Keratinocyte (primary cell): ENCODE measurements around the gene MEAK7. TPM values are rescaled to one million over a fixed set of nuclear protein-coding genes. Genes with fewer than 3 reads are reported as not detected.
"Not testable (repeated sequence)": the region's sequence is repeated elsewhere in the genome, so short reads cannot be mapped to it uniquely, and the experiment has no call there.

Experiments used
- DNase-seq: peaks from one replicate; pipeline ENCODE4 v3.0.0-alpha.2; 2011; ENCODE audit warnings: low read depth, missing footprints, low spot score
- FAIRE-seq: peaks from 2 replicates; lab custom pipeline; 2011; peaks lifted over from hg19 to GRCh38; lab: Jason Lieb, UNC
- H2AFZ ChIP-seq: 2 replicates; pipeline ENCODE4 v1.6.0; 2012; ENCODE audit warnings: low read length, control low read depth, inconsistent platforms; ENCODE audit not compliant: control insufficient read depth
- H3K27ac ChIP-seq: 2 replicates; pipeline ENCODE4 v1.5.1; 2011; ENCODE audit warnings: low read length; ENCODE audit not compliant: control insufficient read depth, insufficient read depth
- H3K27me3 ChIP-seq: 3 replicates; pipeline ENCODE4 v1.6.0; 2011; ENCODE audit warnings: low read length; ENCODE audit not compliant: control insufficient read depth, insufficient read depth; ENCODE audit errors: extremely low read depth
- H3K36me3 ChIP-seq, 2 experiments: 2 replicates in 1 of 2; 3 replicates in 1 of 2; pipeline ENCODE4 v1.5.1; 2011; ENCODE audit warnings: low read length in 2 of 2, mild to moderate bottlenecking in 1 of 2; ENCODE audit not compliant: control insufficient read depth in 2 of 2, insufficient read depth in 2 of 2; ENCODE audit errors: extremely low read depth in 1 of 2
- H3K4me1 ChIP-seq: 3 replicates; pipeline ENCODE4 v1.5.1; 2011; ENCODE audit warnings: low read length; ENCODE audit not compliant: control insufficient read depth, insufficient read depth; ENCODE audit errors: extremely low read depth
- H3K4me2 ChIP-seq: 3 replicates; pipeline ENCODE4 v1.6.0; 2011; ENCODE audit warnings: low read depth, low read length; ENCODE audit not compliant: control insufficient read depth, insufficient read depth; ENCODE audit errors: extremely low read depth
- H3K4me3 ChIP-seq, 3 experiments: fragments of 200-600 bp in 1 of 3; sonication (generic) in 1 of 3; 2 replicates in 2 of 3; 3 replicates in 1 of 3; pipeline ENCODE4 v1.5.1; 2011 to 2016; ENCODE audit warnings: low read length in 3 of 3, mild to moderate bottlenecking in 3 of 3, control low read depth in 2 of 3, inconsistent platforms in 1 of 3, low read depth in 1 of 3, mixed read lengths in 1 of 3, mixed run types in 1 of 3, moderate library complexity in 1 of 3; ENCODE audit not compliant: control insufficient read depth in 2 of 3, insufficient read depth in 2 of 3; ENCODE audit errors: extremely low read depth in 1 of 3
- H3K79me2 ChIP-seq: 2 replicates; pipeline ENCODE4 v1.6.0; 2012; ENCODE audit warnings: low read length; ENCODE audit not compliant: control insufficient read depth, insufficient read depth
- H3K9ac ChIP-seq: 3 replicates; pipeline ENCODE4 v1.6.0; 2011; ENCODE audit warnings: low read length; ENCODE audit not compliant: control insufficient read depth, insufficient read depth; ENCODE audit errors: extremely low read depth
- H3K9me1 ChIP-seq: 3 replicates; pipeline ENCODE4 v1.6.0; 2011; ENCODE audit warnings: low read length; ENCODE audit not compliant: control insufficient read depth, insufficient read depth; ENCODE audit errors: extremely low read depth
- H3K9me3 ChIP-seq: 2 replicates; pipeline ENCODE4 v1.5.1; 2012; ENCODE audit warnings: low read depth, low read length; ENCODE audit not compliant: control insufficient read depth
- H4K20me1 ChIP-seq: 3 replicates; pipeline ENCODE4 v1.6.0; 2011; ENCODE audit warnings: low read length; ENCODE audit not compliant: control insufficient read depth, insufficient read depth; ENCODE audit errors: extremely low read depth
- CTCF ChIP-seq, 3 experiments: IDR thresholded peaks in 1 of 3; conservative IDR thresholded peaks in 1 of 3; optimal IDR thresholded peaks in 1 of 3; 2 replicates in 2 of 3; 3 replicates in 1 of 3; pipeline versions ENCODE3 to v1.5.1; 2011; ENCODE audit warnings: low read length in 3 of 3, mild to moderate bottlenecking in 3 of 3, moderate library complexity in 2 of 3, control low read depth in 1 of 3, inconsistent platforms in 1 of 3; ENCODE audit not compliant: insufficient read depth in 2 of 3; ENCODE audit errors: extremely low read depth in 1 of 3
- EZH2 ChIP-seq: IDR thresholded peaks from one replicate; pipeline ENCODE4 v1.6.1; 2012; ENCODE audit warnings: inconsistent platforms, mild to moderate bottlenecking, low read length, moderate library complexity
- dilution Hi-C: fragments of 300-500 bp; cut with MboI; formaldehyde crosslinking; loops from one replicate; pipeline ENCODE4 v1.7.0; 2020; ENCODE audit warnings: low sequenced_read_pairs; ENCODE audit not compliant: extremely low pct_ligation_motif_present
- polyA plus RNA-seq, 5 experiments: library from polyadenylated mRNA; depleted of rRNA in 3 of 5; stranded (reverse) in 3 of 5; stranded (forward) in 1 of 5; unstranded in 1 of 5; fragments of >200 nt; gene quantifications; 1 replicate in 1 of 5; 2 replicates in 3 of 5; 3 replicates in 1 of 5; pipeline versions ENCODE4 v1.2.1 to v1.2.3, GENCODE V29; 2011 to 2012; ENCODE audit warnings: missing spikeins in 2 of 5, low read depth in 1 of 5, low replicate concordance in 1 of 5

The MEAK7 gene
- polyA plus RNA-seq, 1 donor (not counting 4 experiments of a cell fraction or from before 2014, with no cell fraction given): 81.0 TPM

GRCh38 chr16:84527532-84528269, 23.2 kb upstream of the MEAK7 start:
- no peak overlapping the region for H3K27ac ChIP-seq

DNA sequence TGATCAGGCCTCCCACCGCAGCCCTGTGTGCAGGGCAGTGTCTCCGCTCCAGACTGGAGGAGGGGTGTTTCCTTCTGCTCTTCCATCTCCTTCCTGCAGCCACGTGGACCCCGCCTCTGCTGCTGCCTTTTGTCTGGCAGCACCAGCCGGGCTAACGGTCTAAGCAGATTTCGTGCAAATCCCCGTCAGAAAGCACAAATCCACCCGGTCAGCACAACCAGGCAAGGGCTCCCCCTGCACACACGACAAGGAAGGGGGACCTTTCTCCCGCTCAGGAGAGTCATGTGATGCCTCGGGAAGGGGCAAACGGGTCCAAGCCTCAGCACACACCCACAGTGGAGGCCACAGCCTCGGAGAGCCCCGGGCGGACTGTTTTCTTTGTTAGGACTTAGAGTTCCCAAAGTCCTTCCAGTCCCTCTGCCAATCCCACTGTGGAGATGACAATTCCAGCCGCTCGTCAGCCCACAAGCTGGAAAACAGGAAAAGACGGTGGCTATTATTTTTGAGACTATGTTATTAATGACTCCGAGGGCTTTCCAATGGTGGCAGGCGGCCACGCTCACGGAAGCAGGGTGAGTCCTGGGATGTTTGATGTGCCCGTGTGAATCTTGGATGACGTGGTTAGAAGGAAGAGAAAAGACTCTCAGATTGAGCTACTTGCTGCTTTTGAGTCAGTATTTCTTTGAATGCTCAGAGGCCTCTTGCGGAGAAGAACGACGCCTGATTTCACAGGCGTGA, 22.5 kb upstream of the MEAK7 start:
- Histone ChIP-seq H3K27me3 (no peaks in the 10 kb centered on the region), H3K4me1 (peaks cover 18% of the 10 kb centered on the region), H3K36me3 (no peaks in the 10 kb centered on the region), H3K79me2 (no peaks in the 10 kb centered on the region), H3K4me2 (peak overlapping the region; percentile 74), H2AFZ (peak overlapping the region; percentile 75), H3K9me1 (no peaks in the 10 kb centered on the region), H4K20me1 (no peaks in the 10 kb centered on the region), H3K9ac (peak overlapping the region; percentile 9), H3K4me3 (peak overlapping the region in 2 of 3 experiments; percentile 9 to 36), H3K9me3 (peaks cover 8% of the 10 kb centered on the region), H3K27ac (no peak overlapping the region)
- FAIRE-seq (peak; percentile 57), DNase-seq (no peak)
- TF ChIP-seq EZH2 (no peak), CTCF (optimal IDR thresholded peaks at IDR 0.05 in 1 of 3, IDR thresholded peaks at IDR 0.05 in 1 of 3, conservative IDR thresholded peaks at IDR 0.05 in 1 of 3; ENCODE audit: extremely low read depth in 1 of 3, insufficient read depth in 2 of 3, low read length in 3 of 3) (no peak)
- dilution Hi-C loops: no loop called here

More at GRCh38 chr16:84527532-84528269, 23.2 kb upstream of the MEAK7 start:
- DNase-seq: no peak
- Histone ChIP-seq H3K27me3 (no peaks in the 10 kb centered on the region), H3K4me3 (no peak overlapping the region), H3K36me3 (no peaks in the 10 kb centered on the region), H3K4me1 (peaks cover 25% of the 10 kb centered on the region), H3K9me1 (no peaks in the 10 kb centered on the region), H2AFZ (peak overlapping the region; percentile 75), H3K9me3 (peaks cover 8% of the 10 kb centered on the region), H3K9ac (no peak overlapping the region), H4K20me1 (no peaks in the 10 kb centered on the region), H3K79me2 (no peaks in the 10 kb centered on the region), H3K4me2 (peak overlapping the region; percentile 9)
- no peak for FAIRE-seq
- TF ChIP-seq CTCF (optimal IDR thresholded peaks at IDR 0.05 in 1 of 3, IDR thresholded peaks at IDR 0.05 in 1 of 3, conservative IDR thresholded peaks at IDR 0.05 in 1 of 3; ENCODE audit: extremely low read depth in 1 of 3, insufficient read depth in 2 of 3, low read length in 3 of 3) (no peak), EZH2 (no peak)
- dilution Hi-C loops: no loop called here

DNA sequence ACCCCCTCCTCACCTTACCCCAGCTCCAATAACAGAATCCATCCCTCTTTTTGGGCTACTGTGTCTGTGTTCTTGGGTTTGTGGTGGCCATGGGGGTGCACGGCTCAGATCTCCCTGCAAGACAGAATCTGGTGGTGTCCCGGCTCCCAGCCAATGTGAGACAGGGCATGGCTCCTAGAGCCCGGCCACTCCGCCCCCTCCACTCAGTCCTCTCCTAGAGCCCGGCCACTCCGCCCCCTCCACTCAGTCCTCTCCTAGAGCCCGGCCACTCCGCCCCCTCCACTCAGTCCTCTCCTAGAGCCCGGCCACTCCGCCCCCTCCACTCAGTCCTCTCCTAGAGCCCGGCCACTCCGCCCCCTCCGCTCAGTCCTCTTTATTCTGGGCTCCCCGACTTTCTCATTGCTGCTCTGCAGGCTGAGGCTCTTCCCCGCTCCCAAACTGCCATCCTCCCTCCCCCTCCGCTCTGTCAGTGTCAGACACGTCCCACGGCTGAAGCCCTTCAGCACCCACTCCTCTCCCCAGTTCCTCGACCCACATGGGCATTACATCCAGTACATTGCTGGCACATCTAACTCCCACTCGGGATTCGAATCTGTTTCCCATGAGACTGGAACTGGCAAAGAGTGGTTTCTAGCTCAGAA, 20.6 kb upstream of the MEAK7 start:
- H2AFZ ChIP-seq, H3K36me3 ChIP-seq, H3K9ac ChIP-seq, H3K9me3 ChIP-seq, H4K20me1 ChIP-seq, H3K27ac ChIP-seq, H3K9me1 ChIP-seq, FAIRE-seq, H3K4me3 ChIP-seq, DNase-seq, H3K4me2 ChIP-seq, dilution Hi-C loops, H3K79me2 ChIP-seq, H3K27me3 ChIP-seq: not testable (repeated sequence)
- peaks cover 25% of the 10 kb centered on the region for H3K4me1 ChIP-seq
